SK-N-SH (cell line): Measurements from ENCODE around the gene BNC2.

ENCODE experiments used
- CHD2 ChIP-seq: fragments of 150-350 bp; IDR thresholded peaks from 2 replicates; pipeline ENCODE4 v1.6.1; 2018; ENCODE audit warnings: low read length; ENCODE audit not compliant: partially characterized antibody
- CTCF ChIP-seq: fragments of 200-600 bp; sonication (generic); IDR thresholded peaks from 2 replicates; pipeline ENCODE4 v1.6.1; 2017; ENCODE audit warnings: antibody characterized with exemption, mild to moderate bottlenecking, moderate library complexity
- EZH2phosphoT487 ChIP-seq: fragments of 200-600 bp; sonication (generic); IDR thresholded peaks from 2 replicates; pipeline ENCODE4 v1.6.1; 2017; ENCODE audit warnings: low read depth, mixed run types, mild to moderate bottlenecking, antibody characterized with exemption, moderate library complexity, borderline replicate concordance
- FOXM1 ChIP-seq: IDR thresholded peaks from 2 replicates; pipeline ENCODE4 v1.4.0; 2012; ENCODE audit warnings: low read depth, mild to moderate bottlenecking
- JUND ChIP-seq: IDR thresholded peaks from 2 replicates; pipeline ENCODE4 v1.4.0; 2012
- MAX ChIP-seq: IDR thresholded peaks from 2 replicates; pipeline ENCODE4 v1.4.0; 2012; ENCODE audit warnings: low read depth
- NFIC ChIP-seq: IDR thresholded peaks from 2 replicates; pipeline ENCODE4 v1.4.0; 2012; ENCODE audit warnings: borderline replicate concordance
- PBX3 ChIP-seq: IDR thresholded peaks from 2 replicates; pipeline ENCODE4; 2012
- REST ChIP-seq: IDR thresholded peaks from 2 replicates; pipeline ENCODE4 v1.6.1; 2012; ENCODE audit warnings: mild to moderate bottlenecking, low read depth, low read length, moderate library complexity
- SIN3A ChIP-seq: IDR thresholded peaks from 2 replicates; pipeline ENCODE4 v1.6.1; 2012; ENCODE audit warnings: low read depth, mild to moderate bottlenecking, low read length, moderate library complexity, borderline replicate concordance
- TEAD4 ChIP-seq: IDR thresholded peaks from 2 replicates; pipeline ENCODE4 v1.4.0; 2012; ENCODE audit warnings: mild to moderate bottlenecking, borderline replicate concordance; ENCODE audit not compliant: insufficient read depth
- YY1 ChIP-seq: IDR thresholded peaks from 2 replicates; pipeline ENCODE4 v1.4.0; 2012; ENCODE audit warnings: low read depth, mild to moderate bottlenecking

GRCh38 chr9:16579872-16580432, 290.5 kb downstream of the BNC2 start:
- TF ChIP-seq TEAD4 (no peak), JUND (no peak), CTCF (no peak), CHD2 (no peak), YY1 (no peak), SIN3A (no peak), NFIC (no peak), EZH2phosphoT487 (no peak), MAX (no peak), PBX3 (no peak), REST (no peak), FOXM1 (no peak)
